Sigmoid colon (tissue), 7 donors: ENCODE data around the gene P3H2. TPM values are rescaled to one million over a fixed set of nuclear protein-coding genes. Genes with fewer than 3 reads are reported as not detected.

Experiments
- DNase-seq: peaks from one replicate; pipeline ENCODE4 v3.0.0-alpha.2; 2019
- H3K27ac ChIP-seq, 4 donors: fragments of 200-600 bp; sonication (generic); one replicate each; pipeline ENCODE4 v1.5.1; 2016 to 2019; ENCODE audit warnings: mild to moderate bottlenecking in 1 of 4
- H3K27me3 ChIP-seq, 3 donors: fragments of 200-600 bp; sonication (generic); one replicate each; pipeline ENCODE4 v1.5.1; 2019; ENCODE audit warnings: mild to moderate bottlenecking in 1 of 3
- H3K36me3 ChIP-seq, 4 donors: fragments of 200-600 bp; sonication (generic); one replicate each; pipeline ENCODE4 v1.5.1; 2016 to 2019
- H3K4me1 ChIP-seq, 4 donors: fragments of 200-600 bp; sonication (generic); one replicate each; pipeline ENCODE4 v1.5.1; 2017 to 2019
- H3K4me3 ChIP-seq, 4 donors: fragments of 200-600 bp; sonication (generic); one replicate each; pipeline ENCODE4 v1.5.1; 2017 to 2019; ENCODE audit warnings: mild to moderate bottlenecking in 2 of 4, moderate library complexity in 1 of 4
- H3K9me3 ChIP-seq, 4 donors: fragments of 200-600 bp in 3 of 4; sonication (generic) in 3 of 4; one replicate each; pipeline versions ENCODE4 v1.5.1 to v1.6.1; 2013 to 2019
- EP300 ChIP-seq, 4 donors: sonication (generic); formaldehyde crosslinking; IDR thresholded peaks; one replicate each; pipeline ENCODE4 v1.6.1; 2017; ENCODE audit warnings: antibody characterized with exemption in 4 of 4
- POLR2A ChIP-seq, 2 donors: fragments of 450-650 bp; IDR thresholded peaks; one replicate each; pipeline ENCODE4 v1.6.1; 2016; ENCODE audit warnings: antibody characterized with exemption in 2 of 2, mild to moderate bottlenecking in 2 of 2, moderate library complexity in 2 of 2
- POLR2AphosphoS5 ChIP-seq, 4 donors: sonication (generic); formaldehyde crosslinking; IDR thresholded peaks; one replicate each; pipeline ENCODE4 v1.6.1; 2017; ENCODE audit warnings: antibody characterized with exemption in 4 of 4
- WGBS, 2 donors: extraction: QIAGEN DNeasy Blood & Tissue Kit; methylation state at CpG; one replicate each; pipeline ENCODE4 v1.1.7; 2013; 5-methylcytosine and 5-hydroxymethylcytosine counted together
- intact Hi-C: fragments of 100-400 bp; cut with DNase I; formaldehyde crosslinking; loops from one replicate; pipeline ENCODE4 v1.15.1; 2023
- polyA plus RNA-seq, 3 donors: library from polyadenylated mRNA; stranded (reverse); fragments of 200-250 nt; gene quantifications; one replicate each; pipeline ENCODE4 v1.2.3, GENCODE V29; 2013
- total RNA-seq, 4 donors: library from RNA; depleted of rRNA; stranded (reverse); fragments of >200 nt; gene quantifications; one replicate each; pipeline ENCODE4 v1.1.0, GENCODE V29; 2016
- TF ChIP-seq, protein P1 (sequence below), 4 experiments: fragments of 450-650 bp in 3 of 4; fragments of 200-600 bp in 1 of 4; IDR thresholded peaks; one replicate each; pipeline ENCODE4 v1.5.1; 2016 to 2019; ENCODE audit warnings: antibody characterized with exemption in 4 of 4, mild to moderate bottlenecking in 3 of 4, moderate library complexity in 2 of 4
- donor health status: healthy with polysubstance abuse.
- donor health status: Bipolar disorder and iron deficiency.
- donor health status: healthy.

P3H2 gene
- total and polyA plus RNA-seq, 7 donors, result 1.8 to 41.7 (median 29.6) TPM

DNA sequence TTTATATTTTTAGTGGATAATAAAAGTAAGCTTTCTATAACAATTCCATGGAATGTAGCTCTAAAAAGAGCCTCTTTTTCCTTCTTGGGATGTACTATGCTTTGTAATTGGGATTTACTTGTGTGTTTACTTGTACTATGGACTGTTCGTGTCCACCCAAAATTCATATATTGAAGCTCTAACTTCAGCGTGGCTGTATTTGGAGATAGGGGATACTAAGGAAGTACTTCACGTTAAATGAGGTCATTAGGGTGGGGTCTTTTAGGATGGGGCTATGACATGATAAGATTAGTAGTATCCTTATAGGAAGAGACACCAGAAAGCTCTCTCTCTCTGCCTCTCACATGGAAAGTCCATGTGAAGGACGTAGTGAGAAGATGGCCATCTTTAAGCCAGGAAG, 64.9 kb downstream of the P3H2 start:
- Histone ChIP-seq H3K27me3 (no peaks in the 10 kb centered on the region), H3K9me3 (no peaks in the 10 kb centered on the region), H3K27ac (no peak overlapping the region), H3K4me1 (peaks cover 0 to 45% (median 23%) of the 10 kb centered on the region in 4 donors), H3K36me3 (no peaks in the 10 kb centered on the region), H3K4me3 (no peak overlapping the region)
- WGBS, 2 donors, result 35 to 75% methylated on average over 4 of the region's 4 CpGs
- TF ChIP-seq POLR2A (IDR thresholded peaks at IDR 0.05) (no peak), POLR2AphosphoS5 (IDR thresholded peaks at IDR 0.05) (no peak), EP300 (IDR thresholded peaks at IDR 0.05) (no peak)
- TF ChIP-seq, protein P1, sequence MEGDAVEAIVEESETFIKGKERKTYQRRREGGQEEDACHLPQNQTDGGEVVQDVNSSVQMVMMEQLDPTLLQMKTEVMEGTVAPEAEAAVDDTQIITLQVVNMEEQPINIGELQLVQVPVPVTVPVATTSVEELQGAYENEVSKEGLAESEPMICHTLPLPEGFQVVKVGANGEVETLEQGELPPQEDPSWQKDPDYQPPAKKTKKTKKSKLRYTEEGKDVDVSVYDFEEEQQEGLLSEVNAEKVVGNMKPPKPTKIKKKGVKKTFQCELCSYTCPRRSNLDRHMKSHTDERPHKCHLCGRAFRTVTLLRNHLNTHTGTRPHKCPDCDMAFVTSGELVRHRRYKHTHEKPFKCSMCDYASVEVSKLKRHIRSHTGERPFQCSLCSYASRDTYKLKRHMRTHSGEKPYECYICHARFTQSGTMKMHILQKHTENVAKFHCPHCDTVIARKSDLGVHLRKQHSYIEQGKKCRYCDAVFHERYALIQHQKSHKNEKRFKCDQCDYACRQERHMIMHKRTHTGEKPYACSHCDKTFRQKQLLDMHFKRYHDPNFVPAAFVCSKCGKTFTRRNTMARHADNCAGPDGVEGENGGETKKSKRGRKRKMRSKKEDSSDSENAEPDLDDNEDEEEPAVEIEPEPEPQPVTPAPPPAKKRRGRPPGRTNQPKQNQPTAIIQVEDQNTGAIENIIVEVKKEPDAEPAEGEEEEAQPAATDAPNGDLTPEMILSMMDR (IDR thresholded peaks at IDR 0.05), result no peak
- intact Hi-C loops, result no loop called here
- DNase-seq, result no peak

DNA sequence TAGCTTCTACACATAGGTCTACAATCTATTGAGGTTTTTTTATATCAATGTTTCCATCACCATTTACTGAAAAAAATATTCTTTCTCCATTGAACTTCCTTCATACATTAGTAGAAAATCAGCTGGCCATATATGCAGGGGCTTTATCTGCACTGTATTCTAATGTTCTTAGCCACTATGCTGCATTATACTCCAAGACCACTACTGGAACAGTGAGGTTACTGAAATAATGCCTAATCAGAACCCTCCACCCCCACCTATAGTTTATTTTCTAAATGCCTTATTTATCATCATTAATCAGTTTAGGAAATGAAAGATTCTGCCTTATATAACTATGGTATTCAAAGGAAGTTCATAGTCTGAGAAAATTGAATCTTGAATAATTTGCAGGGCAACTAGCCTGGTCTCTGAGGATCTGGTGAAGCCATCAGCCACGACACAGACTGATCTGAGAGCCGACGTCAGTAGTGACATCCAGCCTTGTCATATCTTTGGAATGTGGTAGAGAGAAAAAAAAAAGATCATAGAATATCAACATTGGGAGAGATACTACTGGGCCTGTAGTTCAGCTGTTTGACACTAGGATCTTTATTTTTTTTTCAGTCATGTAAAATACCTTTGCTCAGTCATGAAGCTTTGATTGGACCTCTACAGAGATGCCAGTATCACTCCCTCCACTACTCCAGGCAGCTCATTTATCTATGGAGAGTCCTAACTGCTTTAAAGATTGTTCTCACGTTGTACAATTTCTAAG, 66.6 kb downstream of the P3H2 start:
- intact Hi-C loops, result no loop called here
- H3K4me1 ChIP-seq, result peaks cover 0 to 44% (median 26%) of the 10 kb centered on the region in 4 donors
- H3K27me3 ChIP-seq, result no peaks in the 10 kb centered on the region
- H3K4me3 ChIP-seq, result no peak overlapping the region
- no peak for DNase-seq
- H3K9me3 ChIP-seq, result no peaks in the 10 kb centered on the region
- no peaks in the 10 kb centered on the region for H3K36me3 ChIP-seq
- WGBS, 2 donors, result 84% methylated on average over 4 of the region's 4 CpGs
- TF ChIP-seq POLR2A (IDR thresholded peaks at IDR 0.05) (no peak), EP300 (IDR thresholded peaks at IDR 0.05) (no peak), POLR2AphosphoS5 (IDR thresholded peaks at IDR 0.05) (no peak)
- TF ChIP-seq, protein P1 (IDR thresholded peaks at IDR 0.05), result no peak
- no peak overlapping the region for H3K27ac ChIP-seq

DNA sequence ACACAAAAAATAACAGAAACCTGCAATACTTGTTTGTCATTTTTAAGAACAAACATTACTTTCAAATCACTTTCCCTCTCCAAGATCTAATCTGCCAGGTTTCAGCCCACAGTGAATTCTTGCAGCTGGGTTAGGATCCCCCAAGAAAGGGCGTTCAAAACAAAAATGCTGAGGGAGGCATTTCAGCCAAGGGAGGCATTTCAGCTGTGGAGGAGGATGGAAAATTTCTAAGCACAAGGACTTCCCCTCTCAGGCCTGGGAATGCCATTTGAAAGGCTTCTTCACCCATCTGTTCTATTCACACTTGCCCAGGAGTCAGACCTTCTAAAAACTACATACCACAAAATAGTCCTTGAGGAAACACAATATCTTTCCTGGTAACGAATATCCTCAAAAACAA, 69.1 kb downstream of the P3H2 start:
- H3K27ac ChIP-seq, result peak overlapping the region in 1 of 4 donors; percentile 22
- WGBS, 2 donors, result 76 to 88% methylated on average over 2 of the region's 2 CpGs
- no peak for DNase-seq
- no peak overlapping the region for H3K4me3 ChIP-seq
- H3K4me1 ChIP-seq, result peaks cover 0 to 35% (median 17%) of the 10 kb centered on the region in 4 donors
- H3K36me3 ChIP-seq, result no peaks in the 10 kb centered on the region
- no peaks in the 10 kb centered on the region for H3K27me3 ChIP-seq
- TF ChIP-seq POLR2A (IDR thresholded peaks at IDR 0.05) (no peak), POLR2AphosphoS5 (IDR thresholded peaks at IDR 0.05) (no peak), EP300 (IDR thresholded peaks at IDR 0.05) (no peak)
- TF ChIP-seq, protein P1 (IDR thresholded peaks at IDR 0.05), result no peak
- intact Hi-C loops, result no loop called here
- H3K9me3 ChIP-seq, result no peaks in the 10 kb centered on the region

DNA sequence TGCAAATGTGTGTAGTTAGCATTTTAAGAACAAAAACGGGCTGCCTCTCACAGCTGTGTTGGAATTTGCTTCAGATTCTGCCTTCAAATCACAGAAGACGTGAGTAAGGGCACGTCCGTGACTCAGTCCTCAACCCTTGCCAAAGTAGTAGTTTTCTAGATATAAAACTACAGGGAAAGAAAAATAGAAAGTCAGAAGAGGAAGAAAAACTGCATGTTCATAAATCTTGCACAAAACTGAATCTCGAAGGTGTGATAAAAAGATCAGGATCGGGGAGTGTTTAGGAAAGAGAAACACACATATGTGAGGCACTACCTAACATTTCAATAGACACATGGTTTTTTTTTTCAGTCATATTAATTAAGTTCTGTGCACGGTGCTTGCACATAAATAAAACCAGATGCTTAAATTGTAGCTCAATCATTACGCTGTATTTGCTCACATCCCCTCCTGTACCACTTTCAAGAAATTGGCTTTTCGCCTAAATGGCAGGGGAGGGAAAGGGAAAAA, 71.7 kb downstream of the P3H2 start:
- TF ChIP-seq POLR2A (IDR thresholded peaks at IDR 0.05) (no peak), POLR2AphosphoS5 (IDR thresholded peaks at IDR 0.05) (no peak), EP300 (IDR thresholded peaks at IDR 0.05) (no peak)
- TF ChIP-seq, protein P1 (IDR thresholded peaks at IDR 0.05), result no peak
- no peaks in the 10 kb centered on the region for H3K9me3 ChIP-seq
- H3K27me3 ChIP-seq, result no peaks in the 10 kb centered on the region
- H3K36me3 ChIP-seq, result no peaks in the 10 kb centered on the region
- intact Hi-C loops, result no loop called here
- H3K4me3 ChIP-seq, result peak overlapping the region in 3 of 4 donors; percentile 17 to 28 (median 26)
- peak overlapping the region; percentile 29 to 68 (median 60) for H3K27ac ChIP-seq
- DNase-seq, result no peak
- 58 to 73% methylated on average over 9 of the region's 9 CpGs for WGBS, 2 donors
- peaks cover 0 to 46% (median 30%) of the 10 kb centered on the region in 4 donors for H3K4me1 ChIP-seq
